SU-DHL-6 (cell line): ENCODE results near the gene RIPK3.

ENCODE experiments used
- H2AFZ ChIP-seq: fragments of 200-600 bp; sonication (generic); 2 replicates; pipeline ENCODE4 v1.6.1; 2014; ENCODE audit warnings: low read depth, mild to moderate bottlenecking, moderate library complexity, mixed read lengths, antibody characterized with exemption, low read length; ENCODE audit not compliant: severe bottlenecking
- H3F3A ChIP-seq: fragments of 200-600 bp; shearing (Covaris generic); 2 replicates; pipeline ENCODE4 v1.6.0; 2016; ENCODE audit warnings: antibody characterized with exemption, mild to moderate bottlenecking; ENCODE audit not compliant: insufficient read depth
- H3K27ac ChIP-seq: fragments of 200-600 bp; sonication (generic); 2 replicates; pipeline ENCODE4 v1.5.1; 2016; ENCODE audit warnings: low read depth, mild to moderate bottlenecking, low read length, moderate library complexity, mixed read lengths
- H3K27me3 ChIP-seq: fragments of 200-600 bp; sonication (generic), shearing (Covaris generic); 2 replicates; pipeline ENCODE4 v1.6.0; 2014; ENCODE audit warnings: mild to moderate bottlenecking, low read length
- H3K36me3 ChIP-seq: fragments of 200-600 bp; sonication (generic); 2 replicates; pipeline ENCODE4 v1.6.1; 2014; ENCODE audit warnings: mild to moderate bottlenecking, low read length, mixed read lengths
- H3K4me2 ChIP-seq: fragments of 300-600, 200-600 bp; shearing (Covaris generic), sonication (generic); 2 replicates; pipeline ENCODE4 v1.6.0; 2014; ENCODE audit warnings: low read length, low read depth, mild to moderate bottlenecking; ENCODE audit not compliant: poor library complexity, severe bottlenecking
- H3K4me3 ChIP-seq: fragments of 200-600 bp; sonication (generic); 2 replicates; pipeline ENCODE4 v1.5.1; 2014; ENCODE audit warnings: antibody characterized with exemption, low read length, mild to moderate bottlenecking, mixed read lengths; ENCODE audit not compliant: insufficient read depth, poor library complexity, severe bottlenecking
- H3K79me2 ChIP-seq: fragments of 200-600 bp; sonication (generic); 2 replicates; pipeline ENCODE4 v1.6.1; 2014; ENCODE audit warnings: mild to moderate bottlenecking, low read length, moderate library complexity; ENCODE audit not compliant: insufficient read depth
- H3K9ac ChIP-seq: fragments of 200-600 bp; sonication (generic); 2 replicates; pipeline ENCODE4 v1.7.0; 2014; ENCODE audit warnings: mild to moderate bottlenecking, low read length
- H3K9me2 ChIP-seq: fragments of 200-600 bp; sonication (generic); replicated peaks from 2 replicates; pipeline ENCODE4 v1.6.1; 2014; ENCODE audit warnings: low read length; ENCODE audit not compliant: insufficient read depth
- H3K9me3 ChIP-seq: fragments of 200-600 bp; sonication (generic); 2 replicates; pipeline ENCODE4 v1.6.1; 2014; ENCODE audit warnings: low read length, mixed read lengths; ENCODE audit not compliant: insufficient read depth
- H4K20me1 ChIP-seq: fragments of 200-600 bp; sonication (generic); 2 replicates; pipeline ENCODE4 v1.6.1; 2014; ENCODE audit warnings: low read depth, mild to moderate bottlenecking, antibody characterized with exemption, low read length, moderate library complexity, mixed read lengths
- CTCF ChIP-seq: fragments of 200-600 bp; sonication (generic); IDR thresholded peaks from one replicate; pipeline ENCODE4 v1.5.1; 2017; ENCODE audit warnings: antibody characterized with exemption, mild to moderate bottlenecking, low read length, moderate library complexity; ENCODE audit not compliant: insufficient read depth, poor library complexity, severe bottlenecking
- EZH2phosphoT487 ChIP-seq: fragments of 200-600 bp; sonication (generic), shearing (Covaris generic); conservative IDR thresholded peaks from 2 replicates; pipeline ENCODE4 v1.6.1; 2018; ENCODE audit warnings: mild to moderate bottlenecking, antibody characterized with exemption, low read length, moderate library complexity, mixed read lengths

Gene RIPK3

GRCh38 chr14:24310646-24311604 is 28.9 kb downstream of the RIPK3 start, which contains the start of gene LTB4R:
Gene LTB4R, plus strand, starts transcription at chr14:24311502. Its CDS starts 4,150 bp downstream, at chr14:24315652.
- H3K9me2 ChIP-seq: no peaks in the 10 kb centered on the region
- H3K4me3 ChIP-seq: peak within 1 kb of the TSS; percentile 23
- no peaks in the 10 kb centered on the region for H3K27me3 ChIP-seq
- peak within 1 kb of the TSS; percentile 44 for H3K4me2 ChIP-seq
- no peaks in the 10 kb centered on the region for H3K9me3 ChIP-seq
- no peaks in the 10 kb centered on the region for H3F3A ChIP-seq
- no peaks in the 10 kb centered on the region for H3K36me3 ChIP-seq
- H3K79me2 ChIP-seq: no peaks in the 10 kb centered on the region
- H3K27ac ChIP-seq: peak within 1 kb of the TSS; percentile 51
- no peaks in the 10 kb centered on the region for H4K20me1 ChIP-seq
- H2AFZ ChIP-seq: peak within 1 kb of the TSS; percentile 10
- H3K9ac ChIP-seq: peak within 1 kb of the TSS; percentile 44
- no peak for TF ChIP-seq CTCF
- TF ChIP-seq EZH2phosphoT487: no peak

- no peak for TF ChIP-seq CTCF
- no peak for TF ChIP-seq EZH2phosphoT487
Observed at GRCh38 chr14:24310265-24310645, 29.5 kb downstream of the RIPK3 start.

GRCh38 chr14:24309538-24310264 is 30.1 kb downstream of the RIPK3 start, which contains the start of gene LTB4R2:
Gene LTB4R2, plus strand, starts transcription at chr14:24310140. Its CDS starts 525 bp downstream, at chr14:24310665.
- Histone ChIP-seq H2AFZ (peak within 1 kb of the TSS; percentile 10), H3K4me3 (peak within 1 kb of the TSS; percentile 23), H4K20me1 (no peaks in the 10 kb centered on the region), H3K4me2 (peak within 1 kb of the TSS; percentile 44), H3K79me2 (no peaks in the 10 kb centered on the region), H3K9ac (peak within 1 kb of the TSS; percentile 44), H3K27ac (peak within 1 kb of the TSS; percentile 51), H3K9me3 (no peaks in the 10 kb centered on the region), H3K9me2 (no peaks in the 10 kb centered on the region), H3K27me3 (no peaks in the 10 kb centered on the region), H3F3A (no peaks in the 10 kb centered on the region), H3K36me3 (no peaks in the 10 kb centered on the region)
- TF ChIP-seq CTCF (no peak), EZH2phosphoT487 (no peak)

More at GRCh38 chr14:24310265-24310645, 29.5 kb downstream of the RIPK3 start:
- Histone ChIP-seq H3K9me3 (no peaks in the 10 kb centered on the region), H3K36me3 (no peaks in the 10 kb centered on the region), H2AFZ (no peak overlapping the region), H3K4me2 (peak overlapping the region; percentile 44), H3K27me3 (no peaks in the 10 kb centered on the region), H3F3A (no peaks in the 10 kb centered on the region), H4K20me1 (no peaks in the 10 kb centered on the region), H3K9me2 (no peaks in the 10 kb centered on the region), H3K79me2 (no peaks in the 10 kb centered on the region), H3K9ac (peak overlapping the region; percentile 44), H3K4me3 (no peak overlapping the region), H3K27ac (peak overlapping the region; percentile 51)
